GM21526 (cell line): Measurements from ENCODE around the gene MRGPRX2.

Experiments
- ATAC-seq: cut with Tn5 transposase; IDR thresholded peaks from one replicate; pipeline ENCODE4 v1.9.1; 2021; ENCODE audit warnings: moderate library complexity; ENCODE audit not compliant: unreplicated experiment, low FRiP score

MRGPRX2 gene

DNA sequence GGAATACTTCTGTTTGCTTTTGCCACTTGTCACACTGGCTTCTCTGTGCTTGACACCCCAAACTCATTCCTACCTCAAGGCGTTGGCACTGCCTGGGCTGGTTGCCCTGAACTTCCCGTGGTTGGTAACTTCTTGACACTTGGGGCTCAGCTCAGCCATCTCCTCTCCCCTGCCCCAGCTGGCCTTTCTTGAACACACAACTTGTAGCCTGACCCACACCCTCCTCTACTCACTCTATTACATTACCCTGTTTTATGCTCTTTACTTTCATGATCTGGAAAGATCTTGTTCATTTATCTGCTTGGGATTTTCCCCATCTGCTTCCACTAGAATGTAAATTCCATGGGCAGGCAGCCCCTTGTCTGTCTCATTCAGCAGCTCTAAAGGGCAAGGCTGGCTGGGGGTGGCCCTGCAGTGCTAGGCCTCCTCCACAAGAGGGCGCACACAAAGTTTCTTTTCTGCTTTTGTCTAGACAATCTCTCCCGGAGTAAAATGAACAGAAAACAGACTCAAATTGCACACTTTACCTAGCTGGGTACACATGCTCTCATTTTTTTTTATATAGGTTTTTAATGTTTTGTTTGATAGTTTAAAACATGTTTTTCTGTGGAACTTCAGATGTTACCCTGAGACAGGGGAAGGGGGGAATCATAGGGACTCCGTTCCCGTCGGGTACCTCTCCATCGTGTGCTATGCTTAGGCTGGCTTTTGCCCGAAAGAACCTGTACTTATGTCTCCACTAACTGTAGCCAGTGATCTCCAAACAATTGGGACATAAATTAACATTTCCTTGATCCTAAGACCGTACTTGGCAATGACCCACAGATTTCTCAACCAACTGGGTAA is 16.4 kb upstream of the MRGPRX2 start:
- peak; percentile 74 for ATAC-seq

DNA sequence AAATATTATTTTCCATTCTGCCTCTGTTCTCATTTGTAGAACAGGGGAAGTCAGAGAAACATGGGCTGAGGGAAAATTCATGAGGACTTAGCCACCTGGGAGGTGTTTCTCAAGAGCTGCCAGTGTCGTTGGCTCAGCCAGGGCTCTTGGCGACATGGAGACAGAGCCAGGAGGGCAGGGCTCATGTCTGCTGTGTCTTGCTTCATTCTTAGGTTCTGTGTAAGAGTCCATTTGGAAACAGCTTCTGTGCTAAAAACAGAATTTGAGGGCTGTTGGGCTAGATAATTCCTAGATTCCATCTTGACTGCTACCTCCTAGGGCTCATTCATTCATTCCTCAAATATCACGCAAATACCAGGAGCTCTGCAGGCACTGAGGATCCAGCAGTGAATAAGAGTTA is 15.1 kb upstream of the MRGPRX2 start:
- ATAC-seq, result no peak

DNA sequence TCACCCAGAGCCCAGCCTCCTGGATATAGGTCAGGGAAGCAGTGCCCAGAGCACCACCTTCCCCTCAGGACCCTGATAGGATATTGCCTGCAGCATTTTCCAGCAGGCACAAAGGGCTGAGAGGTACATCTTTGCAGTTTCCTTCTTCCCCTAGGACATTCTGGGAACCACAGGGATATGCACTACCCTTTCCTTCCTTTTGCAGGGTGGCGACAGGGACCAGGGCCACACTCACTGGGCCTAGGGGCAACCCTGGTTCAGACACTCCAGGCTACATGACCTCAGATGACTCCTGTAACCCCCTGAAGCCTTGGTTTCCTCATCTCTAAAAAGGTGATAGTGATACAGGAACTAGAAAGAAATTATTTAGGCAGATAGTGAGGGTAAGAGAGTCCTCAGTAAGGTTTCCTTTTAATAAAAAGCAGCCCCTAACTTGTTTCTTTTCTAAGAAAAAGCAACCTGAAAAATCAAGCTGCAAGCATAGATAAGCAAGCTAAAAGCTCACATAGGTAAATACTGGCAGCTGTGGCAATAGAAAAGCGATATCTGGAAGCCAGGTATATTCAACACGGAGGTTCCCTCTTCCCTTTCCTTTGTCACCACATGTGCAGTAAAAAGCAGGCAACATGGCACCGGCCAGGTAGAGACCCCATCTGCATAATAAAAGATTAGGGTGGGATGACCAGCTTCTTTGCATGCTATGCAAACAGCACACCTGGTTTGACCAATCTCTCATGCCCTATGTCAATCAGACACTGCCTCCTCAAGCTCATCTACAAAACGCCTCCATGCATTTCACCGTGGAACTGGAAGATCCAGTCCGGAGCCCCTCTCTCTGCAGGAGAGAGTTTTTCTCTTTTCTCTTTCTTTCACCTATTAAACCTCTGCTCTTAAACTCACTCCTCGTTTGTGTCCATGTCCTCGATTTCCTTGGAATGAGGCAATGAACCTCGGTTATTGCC is 13.2 kb upstream of the MRGPRX2 start:
- ATAC-seq, result no peak

DNA sequence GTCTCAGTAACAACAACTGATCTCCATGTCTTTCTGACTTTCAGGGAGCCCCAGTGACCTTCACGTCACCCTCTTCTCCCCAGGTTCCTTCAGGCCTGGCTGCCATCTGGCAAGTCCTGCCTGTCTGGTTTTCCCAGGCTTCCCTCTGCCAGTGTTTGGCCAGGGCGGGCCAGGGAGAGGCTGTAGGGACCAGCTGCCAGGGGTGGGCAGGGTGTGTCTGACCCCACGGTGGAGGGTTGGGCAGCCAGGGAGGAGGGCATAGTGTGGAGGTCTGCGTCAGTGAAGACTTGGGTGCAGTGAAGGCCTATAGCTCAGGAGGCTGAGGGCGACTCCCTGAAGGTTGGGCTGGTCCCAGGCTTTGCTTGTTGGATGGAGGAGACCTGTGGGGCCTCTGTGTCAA is 11.9 kb upstream of the MRGPRX2 start:
- no peak for ATAC-seq

DNA sequence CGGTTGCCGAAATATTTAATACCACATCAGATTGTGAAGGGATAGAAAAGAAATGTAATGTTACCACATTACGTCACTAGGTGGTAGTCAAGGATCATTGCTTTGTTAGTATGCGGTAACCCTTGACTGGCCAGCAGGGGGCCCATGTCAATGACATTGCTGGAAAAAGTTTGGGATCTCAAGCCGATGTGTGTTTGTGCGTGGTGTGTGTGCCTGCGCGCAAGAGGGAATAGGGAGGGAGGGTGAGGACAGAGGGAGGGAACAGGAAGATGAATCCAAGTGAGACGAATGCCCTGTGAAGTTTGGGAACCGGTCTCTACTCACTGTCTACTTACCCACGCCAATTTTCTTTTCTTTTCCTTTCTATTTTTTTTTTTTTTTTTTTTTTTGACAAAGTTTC is 10.7 kb upstream of the MRGPRX2 start:
- peak; percentile 98 for ATAC-seq

DNA sequence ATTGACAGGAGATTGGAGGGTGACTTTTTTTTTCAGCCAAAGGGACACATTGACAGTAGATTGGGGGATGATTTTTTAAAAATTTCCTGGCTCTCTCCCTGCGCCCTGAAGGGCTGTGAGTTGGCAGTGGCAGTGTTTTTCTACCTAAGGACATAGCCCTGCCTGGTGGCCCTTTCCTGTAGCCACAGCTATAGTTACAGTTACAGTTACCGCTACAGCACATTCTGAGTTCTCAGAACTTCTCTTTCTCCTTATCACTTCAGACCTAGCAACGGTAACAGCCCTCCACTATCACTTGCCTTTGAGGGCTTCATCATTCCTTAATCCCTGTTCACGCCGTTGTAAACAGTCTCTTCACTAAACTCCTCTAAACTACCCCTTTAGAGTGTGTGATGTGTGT is 684 bp downstream of the MRGPRX2 start:
- ATAC-seq, result no peak

DNA sequence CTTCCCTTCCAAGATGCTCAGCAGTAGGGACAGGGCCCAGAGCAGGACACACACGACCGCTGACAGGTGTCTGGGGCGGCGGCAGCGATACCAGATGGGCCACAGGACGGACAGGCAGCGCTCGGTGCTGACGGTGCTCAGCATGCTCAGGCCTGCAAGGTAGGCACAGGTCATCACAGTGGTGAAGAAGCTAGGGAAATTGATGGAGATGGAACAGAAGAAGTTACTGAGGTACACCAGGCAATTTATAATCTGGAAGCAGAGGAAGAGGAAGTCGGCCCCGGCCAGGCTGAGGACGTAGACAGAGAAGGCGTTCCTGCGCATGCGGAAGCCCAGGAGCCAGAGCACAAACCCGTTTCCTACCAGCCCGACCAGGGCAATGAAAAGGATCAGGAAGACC is 4.6 kb downstream of the MRGPRX2 start:
- ATAC-seq, result no peak

DNA sequence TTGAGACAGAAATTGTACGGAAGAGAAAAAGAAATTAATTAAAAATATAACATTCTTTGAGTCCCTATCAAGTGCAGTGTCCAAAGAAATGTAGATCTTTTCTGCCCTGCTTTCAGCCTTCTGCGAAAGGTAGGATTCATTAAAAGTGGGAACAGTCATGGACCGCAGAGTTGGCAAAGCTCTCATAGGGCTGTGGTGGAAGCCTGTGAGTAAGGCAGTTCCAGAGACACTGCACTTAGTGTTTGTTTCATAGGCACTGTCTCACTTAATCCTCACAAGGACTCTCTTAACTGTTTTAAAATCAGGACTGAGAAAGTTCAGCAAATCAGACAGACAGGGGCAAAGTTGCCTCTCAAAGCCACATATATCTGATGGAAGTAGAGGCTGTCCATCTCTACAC is 5.5 kb downstream of the MRGPRX2 start:
- ATAC-seq, result no peak

DNA sequence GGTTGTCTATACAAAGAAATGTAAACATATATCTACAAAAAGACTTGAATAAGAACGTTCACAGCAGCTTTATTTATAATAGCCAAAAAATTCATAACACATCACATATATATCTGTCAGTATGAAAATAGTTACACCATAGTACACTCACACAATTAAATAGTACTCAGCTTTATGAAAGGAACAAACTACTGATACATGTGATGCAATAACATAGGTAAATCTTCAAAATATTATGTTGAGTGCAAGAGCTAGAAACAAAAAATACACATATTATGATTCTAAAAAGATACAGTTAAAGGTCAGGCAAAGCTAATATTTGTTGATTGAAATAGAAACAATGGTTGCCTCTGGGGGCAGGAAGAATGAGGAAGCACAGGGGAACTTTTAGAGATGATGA is 6.6 kb downstream of the MRGPRX2 start:
- ATAC-seq, result no peak

DNA sequence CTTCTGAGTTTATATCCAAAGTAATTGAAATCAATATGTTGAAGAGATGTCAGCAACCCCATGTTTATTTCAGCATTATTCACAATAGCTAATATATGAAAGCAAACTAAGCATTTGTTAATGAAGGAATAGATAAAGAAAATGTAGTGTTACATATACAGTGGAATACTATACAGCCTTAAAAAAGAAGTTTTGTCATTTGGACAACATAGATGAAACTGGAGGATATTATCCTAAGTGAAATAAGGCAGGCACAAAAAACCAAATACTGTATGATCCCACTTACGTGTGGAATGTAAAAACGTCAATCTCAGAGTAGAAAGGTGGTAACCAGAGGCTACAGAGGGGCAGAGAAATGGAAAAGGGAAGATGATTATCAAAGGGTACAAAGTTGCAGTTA is 10.2 kb downstream of the MRGPRX2 start:
- no peak for ATAC-seq

DNA sequence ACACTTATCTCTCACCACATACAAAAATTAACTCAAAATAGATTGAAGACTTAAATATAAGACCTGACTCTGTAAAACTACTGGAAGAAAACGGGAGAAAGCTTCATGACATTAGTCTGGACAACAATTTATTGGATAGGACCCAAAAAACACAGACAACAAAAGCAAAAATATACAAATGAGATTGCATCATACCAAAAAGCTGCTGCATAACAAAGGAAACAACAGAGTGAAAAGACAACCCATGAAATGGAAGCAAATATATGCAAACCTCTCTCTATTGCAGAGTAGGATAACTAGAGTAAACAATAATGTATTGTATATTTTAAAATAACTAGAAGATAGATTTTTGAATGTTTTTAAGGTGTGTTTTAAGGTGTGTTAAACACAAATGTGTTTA is 11.2 kb downstream of the MRGPRX2 start:
- no peak for ATAC-seq

DNA sequence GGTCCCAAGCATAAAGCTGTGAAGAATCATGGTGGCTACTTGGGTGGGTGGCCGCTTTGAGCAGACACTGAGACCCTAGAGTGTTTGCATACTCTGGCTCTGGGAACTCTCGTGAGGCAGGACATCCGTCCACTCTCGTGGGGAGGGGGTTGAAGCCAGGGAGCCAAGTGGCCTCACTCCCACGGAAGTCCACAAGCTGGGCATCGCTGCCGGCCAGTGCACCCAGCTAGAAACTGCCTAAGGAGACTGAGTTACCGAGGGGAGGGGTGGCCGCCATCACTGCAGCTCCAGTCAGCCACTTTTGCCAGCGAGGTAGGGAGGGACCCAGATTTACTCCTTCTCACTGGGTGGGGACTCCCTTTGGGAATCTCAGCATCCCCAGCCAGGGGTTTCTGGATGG is 20.5 kb downstream of the MRGPRX2 start:
- ATAC-seq, result no peak

DNA sequence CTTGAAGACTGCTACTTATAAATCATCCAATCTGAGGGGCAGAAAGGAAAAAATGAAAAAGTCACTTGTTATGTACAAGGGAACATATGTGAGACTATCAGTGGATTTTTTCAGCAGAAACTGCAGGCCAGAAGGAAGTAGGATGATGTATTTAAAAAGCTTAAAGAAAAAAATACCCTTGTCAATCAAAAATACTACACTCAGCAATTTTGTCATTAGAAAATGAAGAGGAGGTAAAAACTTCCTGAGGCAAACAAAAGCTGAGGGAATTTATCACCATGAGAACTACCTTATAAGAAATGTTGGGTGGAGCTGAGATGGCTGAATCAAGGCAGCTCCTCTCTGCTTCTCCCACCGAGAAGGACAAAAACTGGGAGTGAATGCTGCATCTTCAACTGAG is 21.1 kb downstream of the MRGPRX2 start:
- ATAC-seq, result no peak

DNA sequence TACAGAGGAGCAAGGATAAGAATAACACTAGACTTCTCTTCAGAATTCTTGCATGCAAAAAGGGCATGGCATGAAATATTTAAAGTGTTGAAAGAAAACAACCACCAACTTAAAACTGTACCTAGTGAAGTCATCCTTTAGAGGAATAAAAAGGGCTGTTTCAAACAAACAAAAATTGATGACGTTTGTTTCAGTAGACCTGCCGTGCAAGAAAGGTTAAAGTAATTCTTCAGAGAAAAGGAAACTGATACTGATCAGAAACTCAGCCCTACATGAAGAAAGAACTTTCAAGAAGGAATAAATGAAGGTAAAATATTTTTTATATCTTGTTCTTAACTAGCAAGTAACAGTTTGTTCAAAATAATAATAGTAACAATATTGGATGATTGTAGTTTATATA is 27.5 kb downstream of the MRGPRX2 start:
- no peak for ATAC-seq

DNA sequence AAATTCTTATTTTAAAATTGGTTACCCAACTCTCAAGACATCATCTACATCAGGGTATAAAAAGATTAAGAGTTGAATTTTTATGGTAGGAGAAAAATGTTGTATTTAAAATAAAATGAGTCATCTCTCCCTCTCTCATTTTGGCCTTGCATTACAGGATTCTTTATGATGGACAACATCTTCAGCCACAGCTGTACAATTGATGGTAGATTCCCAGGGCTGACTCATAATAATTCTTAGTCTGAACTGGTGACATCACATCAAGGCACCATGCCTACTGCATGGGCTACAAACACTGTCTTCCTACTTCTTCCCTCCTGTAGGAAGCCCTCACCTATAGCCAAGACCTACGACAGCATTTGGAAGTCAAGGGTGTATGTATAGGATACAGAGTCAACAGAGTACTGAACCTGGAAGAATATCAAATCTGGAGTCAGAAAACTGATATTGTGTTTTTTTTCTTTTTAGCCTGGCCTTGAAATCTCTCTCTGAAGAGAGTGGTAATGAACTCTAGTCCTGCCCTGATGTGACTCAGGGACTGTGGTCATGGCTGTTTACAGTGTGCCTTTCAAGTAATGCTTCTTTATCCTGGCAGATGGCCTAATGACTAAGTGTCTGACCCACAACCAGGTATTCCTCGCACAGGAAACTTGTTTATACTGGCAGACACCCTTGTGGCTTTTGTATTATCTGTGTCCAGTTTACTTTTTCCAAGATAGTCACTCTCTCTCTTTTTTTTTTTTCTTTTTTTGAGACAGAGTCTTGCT is 32.5 kb downstream of the MRGPRX2 start:
- no peak for ATAC-seq

DNA sequence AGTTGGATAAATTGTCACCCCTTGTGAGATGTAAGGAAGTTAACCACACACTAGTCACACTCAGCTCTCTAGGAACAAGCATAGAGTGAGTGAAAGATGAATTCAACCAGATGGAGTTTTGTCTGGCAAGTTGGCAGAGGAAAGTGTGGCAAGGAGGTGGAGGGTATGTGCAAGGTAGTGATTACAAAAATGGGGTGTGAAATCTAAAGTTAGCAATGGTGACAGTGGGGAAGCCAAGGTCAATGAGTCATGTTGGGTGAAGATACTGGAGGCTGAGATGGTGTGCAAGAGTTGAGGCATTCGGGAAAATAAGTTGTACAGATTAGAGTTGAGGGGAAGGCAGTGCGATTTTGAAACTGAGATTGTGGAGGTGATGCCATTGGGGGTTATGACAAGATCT is 33.7 kb downstream of the MRGPRX2 start:
- ATAC-seq, result no peak

DNA sequence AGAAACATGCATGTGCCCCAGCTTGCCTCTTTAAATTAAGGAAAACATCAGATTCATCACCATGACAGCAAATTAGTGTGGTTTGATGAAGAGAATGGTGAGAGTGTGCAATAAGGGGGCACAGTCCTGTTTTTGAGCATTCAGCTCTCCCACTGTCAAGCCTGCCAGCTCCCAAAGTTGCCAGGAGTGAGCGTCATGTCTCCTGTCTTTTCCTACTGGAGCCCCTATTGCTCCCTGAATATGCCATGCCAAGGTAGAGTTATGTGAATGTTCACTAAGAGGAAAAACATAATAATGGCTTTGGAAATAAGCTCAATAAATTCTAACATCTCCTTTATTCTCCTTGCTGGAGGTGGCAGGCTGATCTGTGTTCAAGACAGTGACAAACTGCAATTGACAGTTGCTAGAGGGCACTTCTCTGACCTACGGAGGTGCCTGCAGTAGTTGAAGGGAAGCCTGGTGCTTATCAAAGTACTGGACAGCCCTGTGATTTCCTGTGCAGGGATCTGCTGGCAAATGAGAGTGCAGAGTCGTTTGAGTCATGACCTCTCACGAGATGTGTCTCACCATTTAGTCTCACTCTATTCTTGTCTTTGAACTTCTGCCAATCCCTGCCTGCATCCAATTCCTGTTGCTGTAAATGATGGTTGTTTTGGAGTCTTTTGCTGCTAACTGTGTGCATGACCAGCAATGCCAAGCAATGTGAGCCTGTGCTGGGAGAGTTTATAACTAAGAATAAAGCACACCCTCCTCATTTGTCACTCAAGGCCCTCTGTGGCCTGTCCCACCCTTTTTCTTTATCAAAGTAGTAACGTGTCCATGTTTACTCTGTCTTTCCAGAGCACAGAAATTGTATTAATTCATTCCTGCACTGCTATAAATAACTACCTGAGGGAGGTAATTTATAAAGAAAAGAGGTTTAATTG is 34.8 kb downstream of the MRGPRX2 start:
- no peak for ATAC-seq

DNA sequence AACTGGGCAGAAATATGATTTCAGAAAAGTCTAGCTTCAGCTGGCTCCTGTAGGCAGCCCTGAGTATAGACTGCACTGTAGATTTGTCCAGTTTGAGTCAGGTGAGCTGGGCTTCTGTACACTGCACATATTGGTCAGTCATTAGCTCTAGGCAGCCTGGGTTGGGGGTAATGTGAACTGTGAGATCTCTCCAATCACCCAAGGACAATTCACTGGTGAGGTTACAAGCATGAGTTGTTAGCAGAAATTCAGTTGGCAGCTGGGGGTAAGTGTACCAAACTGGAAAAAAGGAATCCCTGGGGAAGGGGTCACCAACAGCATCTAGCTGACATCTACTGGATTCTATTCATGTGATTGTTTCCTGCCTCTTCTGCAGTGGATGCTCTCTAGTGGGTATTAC is 39.7 kb downstream of the MRGPRX2 start:
- ATAC-seq, result no peak

DNA sequence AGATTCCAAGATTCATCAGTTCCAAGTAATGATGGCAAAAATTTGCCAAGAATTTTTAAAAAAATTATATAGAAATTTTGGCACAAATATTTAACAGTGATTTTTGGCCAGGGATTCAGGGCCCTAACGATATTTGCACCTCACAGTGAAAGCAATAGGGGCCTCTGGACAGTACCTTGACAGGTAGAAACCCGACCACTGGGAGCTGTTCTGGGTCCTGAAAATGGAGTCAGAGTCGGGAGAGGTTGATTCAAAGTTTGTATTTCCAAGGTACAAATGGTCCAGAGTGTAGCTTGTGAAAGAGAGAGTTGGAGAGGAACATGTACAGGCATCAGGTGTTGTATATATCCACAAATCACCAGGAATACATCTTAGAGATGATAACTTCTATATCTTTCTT is 41.6 kb downstream of the MRGPRX2 start:
- no peak for ATAC-seq
